Esophagus muscularis mucosa (tissue), 4 donors: ENCODE results near the gene C17orf107. TPM values are rescaled to one million over a fixed set of nuclear protein-coding genes. Genes with fewer than 3 reads are reported as not detected.
"Not testable (repeated sequence)": the region's sequence is repeated elsewhere in the genome, so short reads cannot be mapped to it uniquely, and the experiment has no call there.

Experiments
- DNase-seq: peaks from one replicate; pipeline ENCODE4 v3.0.0-alpha.2; 2017; ENCODE audit errors: extremely low spot score
- H3K27ac ChIP-seq, 4 donors: fragments of 200-600 bp; sonication (generic); replicated peaks in 1 of 4; 1 replicate in 3 of 4; 2 replicates in 1 of 4; pipeline ENCODE4 v1.5.1; 2016 to 2019; ENCODE audit warnings: mild to moderate bottlenecking in 1 of 4
- H3K27me3 ChIP-seq, 4 donors: fragments of 200-600 bp; sonication (generic); one replicate each; pipeline versions ENCODE4 v1.5.1 to v1.6.0; 2016 to 2019
- H3K36me3 ChIP-seq, 4 donors: fragments of 200-600 bp; sonication (generic); one replicate each; pipeline ENCODE4 v1.5.1; 2016 to 2019
- H3K4me1 ChIP-seq, 4 donors: fragments of 200-600 bp; sonication (generic); one replicate each; pipeline ENCODE4 v1.5.1; 2016 to 2019
- H3K4me3 ChIP-seq, 4 donors: fragments of 200-600 bp; sonication (generic); 1 replicate in 2 of 4; 2 replicates in 2 of 4; pipeline ENCODE4 v1.5.1; 2016 to 2019; ENCODE audit warnings: mild to moderate bottlenecking in 4 of 4, moderate library complexity in 1 of 4
- H3K9me3 ChIP-seq, 4 donors: fragments of 200-600 bp; sonication (generic); 1 replicate in 3 of 4; 2 replicates in 1 of 4; pipeline ENCODE4 v1.5.1; 2016 to 2019
- CTCF ChIP-seq, 3 experiments: fragments of 200-600 bp in 2 of 3; fragments of 450-650 bp in 1 of 3; sonication (generic) in 2 of 3; IDR thresholded peaks; one replicate each; pipeline ENCODE4 v1.5.1; 2017 to 2019; ENCODE audit warnings: antibody characterized with exemption in 3 of 3, mild to moderate bottlenecking in 2 of 3, moderate library complexity in 1 of 3
- EP300 ChIP-seq: sonication (generic); formaldehyde crosslinking; IDR thresholded peaks from one replicate; pipeline ENCODE4 v1.6.1; 2017; ENCODE audit warnings: antibody characterized with exemption
- POLR2A ChIP-seq: fragments of 450-650 bp; IDR thresholded peaks from one replicate; pipeline ENCODE4 v1.6.1; 2017; ENCODE audit warnings: antibody characterized with exemption, moderate library complexity, mild to moderate bottlenecking, low read depth
- POLR2AphosphoS5 ChIP-seq, 2 donors: sonication (generic); formaldehyde crosslinking; IDR thresholded peaks; one replicate each; pipeline ENCODE4 v1.6.1; 2017; ENCODE audit warnings: antibody characterized with exemption in 2 of 2
- WGBS: methylation state at CpG from one replicate; pipeline ENCODE4 v1.1.5; 2018; 5-methylcytosine and 5-hydroxymethylcytosine counted together
- intact Hi-C: fragments of 100-400 bp; cut with DNase I; formaldehyde crosslinking; loops from one replicate; pipeline ENCODE4 v1.15.1; 2023
- total RNA-seq, 4 donors: library from RNA; depleted of rRNA; stranded (reverse); fragments of >200 nt; gene quantifications; one replicate each; pipeline versions ENCODE4 v1.1.0 to v1.2.1, GENCODE V29; 2016

C17orf107 gene
- total RNA-seq, 4 donors from 2014 or later, result 0.32 to 1.5 (median 0.88) TPM

DNA sequence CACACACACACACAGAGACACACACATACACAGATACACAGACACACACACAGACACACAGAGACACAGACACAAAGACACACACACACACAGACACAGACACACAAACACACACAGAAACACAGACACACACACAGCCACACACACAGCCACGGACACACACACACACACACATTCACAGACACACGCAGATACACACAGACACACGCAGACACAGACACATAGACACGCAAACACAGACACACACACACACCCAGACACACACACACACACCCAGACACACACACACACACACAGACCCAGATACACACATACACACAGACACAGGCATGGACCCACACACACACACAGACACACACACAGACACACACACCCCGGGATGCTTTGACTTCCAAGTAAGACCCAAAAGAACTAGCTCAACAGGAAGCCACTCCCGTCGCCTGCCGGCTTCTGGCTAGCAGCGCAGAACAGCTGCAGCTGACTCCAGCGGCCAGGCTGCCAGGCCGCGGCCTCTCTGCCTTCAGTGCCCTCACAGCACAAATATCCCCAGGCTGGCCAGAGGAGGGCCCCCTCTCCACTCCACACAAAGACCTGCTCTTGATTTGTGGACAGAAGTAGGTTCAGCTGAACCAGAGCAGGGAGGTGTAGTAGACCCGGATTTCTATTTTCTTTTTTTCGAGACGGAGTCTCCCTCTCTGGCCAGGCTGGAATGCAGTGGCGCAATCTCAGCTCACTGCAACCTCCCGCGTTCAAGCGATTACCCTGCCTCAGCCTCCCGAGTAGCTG, 9.6 kb downstream of the C17orf107 start:
- Histone ChIP-seq H3K36me3 (no peaks in the 10 kb centered on the region), H3K4me3 (peak overlapping the region in 1 of 4 donors; percentile 1), H3K27ac (peak overlapping the region; percentile 32 to 62 (median 56)), H3K9me3 (no peaks in the 10 kb centered on the region), H3K4me1 (peaks cover 5 to 16% (median 11%) of the 10 kb centered on the region in 4 donors), H3K27me3 (peaks cover 0 to 16% (median 3%) of the 10 kb centered on the region in 4 donors)
- peak; percentile 96 for DNase-seq
- 58% methylated on average over 9 of the region's 20 CpGs for whole genome bisulfite sequencing
- TF ChIP-seq POLR2A (no peak), EP300 (no peak), CTCF (IDR thresholded peaks at IDR 0.05) (peak; percentile 66 to 92 (median 89)), POLR2AphosphoS5 (IDR thresholded peaks at IDR 0.05) (peak; percentile 59 to 65)
- intact Hi-C loops, result loop anchor here (5.0 kb wide), 2 partner anchors 78 to 153 kb away; partner anchors contain the start of gene CAMTA2

GRCh38 chr17:4913994-4914393, 14.7 kb downstream of the C17orf107 start:
- intact Hi-C loops, result no loop called here
- H3K9me3 ChIP-seq, result no peaks in the 10 kb centered on the region
- no peak for TF ChIP-seq CTCF (IDR thresholded peaks at IDR 0.05)
- no peak for TF ChIP-seq POLR2AphosphoS5 (IDR thresholded peaks at IDR 0.05)
- TF ChIP-seq POLR2A, result no peak
- no peak for TF ChIP-seq EP300
- H3K4me1 ChIP-seq, result peaks cover 5 to 13% (median 7%) of the 10 kb centered on the region in 4 donors
- 88% methylated on average over 1 of the region's 1 CpG for WGBS
- H3K27ac ChIP-seq, result no peak overlapping the region
- H3K27me3 ChIP-seq, result no peaks in the 10 kb centered on the region
- H3K4me3 ChIP-seq, result no peak overlapping the region
- H3K36me3 ChIP-seq, result no peaks in the 10 kb centered on the region
- DNase-seq, result no peak

DNA sequence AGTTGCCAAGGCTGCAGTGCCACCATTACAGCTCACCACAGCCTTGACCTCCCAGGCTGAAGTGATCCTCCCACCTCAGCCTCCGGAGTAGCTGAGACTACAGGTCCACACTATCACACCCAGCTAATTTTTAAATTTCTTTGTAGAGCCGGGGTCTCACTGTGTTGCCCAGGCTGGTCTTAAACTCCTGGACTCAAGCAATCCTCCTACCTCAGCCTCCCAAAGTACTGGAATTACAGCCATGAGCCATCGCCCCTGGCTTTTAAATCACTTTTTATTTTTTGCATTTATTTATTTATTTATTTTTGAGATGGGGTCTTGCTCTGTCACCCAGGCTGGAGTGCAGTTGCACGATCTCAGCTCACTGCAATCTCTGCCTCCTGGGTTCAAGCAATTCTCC, 15.2 kb downstream of the C17orf107 start:
- H3K4me3 ChIP-seq, H3K27ac ChIP-seq, H3K9me3 ChIP-seq, intact Hi-C loops, H3K4me1 ChIP-seq, DNase-seq, H3K27me3 ChIP-seq, H3K36me3 ChIP-seq: not testable (repeated sequence)
- 88% methylated on average over 4 of the region's 4 CpGs for WGBS

GRCh38 chr17:4919511-4920047, 20.2 kb downstream of the C17orf107 start:
- Histone ChIP-seq H3K9me3 (no peaks in the 10 kb centered on the region), H3K36me3 (no peaks in the 10 kb centered on the region), H3K4me3 (no peak overlapping the region), H3K4me1 (no peaks in the 10 kb centered on the region), H3K27ac (no peak overlapping the region), H3K27me3 (no peaks in the 10 kb centered on the region)
- intact Hi-C loops, result no loop called here
- DNase-seq, result no peak
- TF ChIP-seq CTCF (IDR thresholded peaks at IDR 0.05) (no peak), EP300 (no peak), POLR2AphosphoS5 (IDR thresholded peaks at IDR 0.05) (no peak)
- WGBS, result 67% methylated on average over 8 of the region's 8 CpGs

DNA sequence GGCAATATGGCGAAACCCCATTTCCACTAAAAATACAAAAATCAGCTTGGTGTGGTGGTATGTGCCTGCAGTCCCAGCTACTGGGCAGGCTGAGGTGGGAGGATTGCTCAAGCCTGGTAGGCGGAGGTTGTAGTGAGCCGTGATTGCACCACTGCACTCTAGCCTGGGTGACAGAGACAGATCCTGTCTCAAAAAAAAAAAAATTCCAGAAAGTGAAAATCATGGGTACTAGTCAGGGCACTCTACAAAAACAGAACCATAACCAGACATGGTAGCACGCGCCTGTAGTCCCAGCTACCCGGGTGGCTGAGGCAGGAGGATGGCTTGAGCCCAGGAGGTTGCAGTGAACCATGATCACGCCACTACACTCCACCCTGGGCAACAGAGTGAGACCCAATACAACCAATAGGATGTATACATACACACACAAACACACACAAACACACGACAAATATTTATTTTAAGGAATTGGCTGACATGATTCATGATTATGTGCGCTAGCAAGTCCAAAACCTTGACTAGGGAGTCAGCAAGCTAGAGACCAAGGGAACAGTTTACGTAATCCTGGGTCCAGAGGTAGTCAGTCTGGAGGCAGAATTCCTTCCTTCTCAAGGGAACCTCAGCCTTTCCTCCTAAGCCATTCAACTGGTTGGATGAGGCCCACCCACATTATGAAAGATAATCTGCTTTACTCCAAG, 21.2 kb downstream of the C17orf107 start:
- no peaks in the 10 kb centered on the region for H3K9me3 ChIP-seq
- TF ChIP-seq CTCF (IDR thresholded peaks at IDR 0.05) (no peak), EP300 (no peak), POLR2AphosphoS5 (IDR thresholded peaks at IDR 0.05) (no peak), POLR2A (no peak)
- no peak overlapping the region for H3K27ac ChIP-seq
- H3K27me3 ChIP-seq, result no peaks in the 10 kb centered on the region
- WGBS, result 83% methylated on average over 10 of the region's 10 CpGs
- intact Hi-C loops, result no loop called here
- H3K4me3 ChIP-seq, result no peak overlapping the region
- no peaks in the 10 kb centered on the region for H3K4me1 ChIP-seq
- H3K36me3 ChIP-seq, result no peaks in the 10 kb centered on the region
- no peak for DNase-seq
